Measurements from ENCODE around the gene ZNF35.
"Not testable (repeated sequence)": the region's sequence is repeated elsewhere in the genome, so short reads cannot be mapped to it uniquely, and the experiment has no call there.

Gene ZNF35

GRCh38 chr3:44648564-44649229 is at the start of gene ZNF35:
Gene ZNF35 (plus strand): TSS chr3:44648732. CDS start chr3:44651068, 2,336 bp downstream.
- peak in 1 of 2 donors; percentile 32 for DNase-seq (ENCODE audit: low read depth in 2 of 2)

- DNase-seq (ENCODE audit: low read depth in 2 of 2): no peak
These were observed 46.8 kb upstream of the ZNF35 start for GRCh38 chr3:44601749-44602148.

- DNase-seq (ENCODE audit: low read depth in 2 of 2): no peak
These were observed 35.9 kb upstream of the ZNF35 start for GRCh38 chr3:44612678-44613077.

GRCh38 chr3:44624749-44625480 is 23.6 kb upstream of the ZNF35 start, which contains the start of gene ZNF197:
Gene ZNF197 (plus strand): TSS chr3:44625036. CDS start chr3:44629155, 4,119 bp downstream.
- DNase-seq (ENCODE audit: low read depth in 2 of 2): peak; percentile 37 to 51

- DNase-seq (ENCODE audit: low read depth in 2 of 2): no peak
These were observed 19.8 kb upstream of the ZNF35 start for GRCh38 chr3:44628716-44629115.

GRCh38 chr3:44632193-44632592 is 16.3 kb upstream of the ZNF35 start:
- no peak for DNase-seq (ENCODE audit: low read depth in 2 of 2)

- DNase-seq (ENCODE audit: low read depth in 2 of 2): no peak
These were observed 6.2 kb upstream of the ZNF35 start for GRCh38 chr3:44642337-44642736.

GRCh38 chr3:44643024-44643423 is 5.5 kb upstream of the ZNF35 start:
- DNase-seq (ENCODE audit: low read depth in 2 of 2): no peak

GRCh38 chr3:44647771-44648170 is 761 bp upstream of the ZNF35 start:
- DNase-seq (ENCODE audit: low read depth in 2 of 2): no peak

GRCh38 chr3:44649709-44650108 is 1.2 kb downstream of the ZNF35 start:
- no peak for DNase-seq (ENCODE audit: low read depth in 2 of 2)

GRCh38 chr3:44654039-44654438 is 5.5 kb downstream of the ZNF35 start:
- DNase-seq (ENCODE audit: low read depth in 2 of 2): no peak

GRCh38 chr3:44659015-44659414 is 10.5 kb downstream of the ZNF35 start:
- no peak for DNase-seq (ENCODE audit: low read depth in 2 of 2)

- DNase-seq (ENCODE audit: low read depth in 2 of 2): no peak
These were observed 10.9 kb downstream of the ZNF35 start for GRCh38 chr3:44659434-44659833.

- no peak for DNase-seq (ENCODE audit: low read depth in 2 of 2)
These were observed 12.7 kb downstream of the ZNF35 start for GRCh38 chr3:44661189-44661588.

- DNase-seq (ENCODE audit: low read depth in 2 of 2): no peak
These were observed 16.6 kb downstream of the ZNF35 start for GRCh38 chr3:44665173-44665572.

GRCh38 chr3:44666346-44666745 is 17.8 kb downstream of the ZNF35 start:
- DNase-seq (ENCODE audit: low read depth in 2 of 2): no peak

GRCh38 chr3:44669760-44670159 is 21.2 kb downstream of the ZNF35 start:
- no peak for DNase-seq (ENCODE audit: low read depth in 2 of 2)

- DNase-seq (ENCODE audit: low read depth in 2 of 2): not testable (repeated sequence)
These were observed 24.9 kb downstream of the ZNF35 start for GRCh38 chr3:44673466-44673865.

- no peak for DNase-seq (ENCODE audit: low read depth in 2 of 2)
These were observed 25.7 kb downstream of the ZNF35 start for GRCh38 chr3:44674211-44674610.

- DNase-seq (ENCODE audit: low read depth in 2 of 2): no peak
These were observed 30.1 kb downstream of the ZNF35 start for GRCh38 chr3:44678480-44679116.

- DNase-seq (ENCODE audit: low read depth in 2 of 2): no peak
These were observed 32.5 kb downstream of the ZNF35 start for GRCh38 chr3:44680921-44681455.

GRCh38 chr3:44682182-44682896 is 33.8 kb downstream of the ZNF35 start:
- DNase-seq (ENCODE audit: low read depth in 2 of 2): no peak
